ENCODE measurements around the gene ANAPC2.

GRCh38 chr9:137168904-137169856 lies 19.2 kb downstream of the ANAPC2 start:
- TF ChIP-seq POLR2A (IDR thresholded peaks at IDR 0.05), result no peak
- TF ChIP-seq CTCF (IDR thresholded peaks at IDR 0.05), result peak in 1 of 4 experiments; percentile 27

All from prostate gland (tissue), 2 donors.